Measurements from ENCODE around the gene HCFC1R1.

The HCFC1R1 gene

DNA sequence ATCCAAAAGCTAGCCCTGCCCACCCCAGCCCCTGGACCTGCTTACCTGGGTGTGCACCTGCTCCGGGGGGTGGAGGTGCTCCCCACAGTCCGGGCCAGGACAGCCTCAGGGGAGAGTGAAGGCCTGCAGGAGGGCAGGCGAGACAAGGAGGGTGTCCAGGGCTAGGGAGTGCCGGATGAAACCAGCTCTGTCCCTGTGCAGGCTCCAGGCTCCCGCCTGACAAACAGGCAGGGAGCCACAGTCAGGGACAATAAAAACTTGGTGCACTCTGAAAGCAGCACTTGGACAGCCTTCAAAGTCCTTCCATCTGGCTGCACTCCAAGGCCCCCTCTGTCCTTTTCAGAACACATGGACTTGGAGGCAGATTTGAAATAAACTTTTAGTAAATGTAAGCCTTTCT lies 50.6 kb downstream of the HCFC1R1 start:
- no peak for DNase-seq

All from NCI-H526 (cell line).